SK-MEL-5 (cell line): ENCODE measurements around the gene OR2T8. TPM values are rescaled to one million over a fixed set of nuclear protein-coding genes. Genes with fewer than 3 reads are reported as not detected.
"Not testable (repeated sequence)": the region's sequence is repeated elsewhere in the genome, so short reads cannot be mapped to it uniquely, and the experiment has no call there.

Experiments used
- DNase-seq: peaks from one replicate; pipeline ENCODE4 v3.0.0-alpha.2; 2016; ENCODE audit warnings: low read depth, low spot score
- in situ Hi-C: cut with HindIII; loops from 2 replicates; pipeline ENCODE4 v1.10.0; 2016; ENCODE audit warnings: low sequenced_read_pairs, high pct_unique_total_duplicates, low pct_unique_long_range_greater_than_20kb
- total RNA-seq: library from RNA; depleted of rRNA; stranded (reverse); fragments of >200 nt; shearing (Covaris generic); gene quantifications from 2 replicates; pipeline ENCODE4 v1.2.3, GENCODE V29; 2014; rRNA removed

The OR2T8 gene
- total RNA-seq, 1 experiment from 2014 or later = not detected

DNA sequence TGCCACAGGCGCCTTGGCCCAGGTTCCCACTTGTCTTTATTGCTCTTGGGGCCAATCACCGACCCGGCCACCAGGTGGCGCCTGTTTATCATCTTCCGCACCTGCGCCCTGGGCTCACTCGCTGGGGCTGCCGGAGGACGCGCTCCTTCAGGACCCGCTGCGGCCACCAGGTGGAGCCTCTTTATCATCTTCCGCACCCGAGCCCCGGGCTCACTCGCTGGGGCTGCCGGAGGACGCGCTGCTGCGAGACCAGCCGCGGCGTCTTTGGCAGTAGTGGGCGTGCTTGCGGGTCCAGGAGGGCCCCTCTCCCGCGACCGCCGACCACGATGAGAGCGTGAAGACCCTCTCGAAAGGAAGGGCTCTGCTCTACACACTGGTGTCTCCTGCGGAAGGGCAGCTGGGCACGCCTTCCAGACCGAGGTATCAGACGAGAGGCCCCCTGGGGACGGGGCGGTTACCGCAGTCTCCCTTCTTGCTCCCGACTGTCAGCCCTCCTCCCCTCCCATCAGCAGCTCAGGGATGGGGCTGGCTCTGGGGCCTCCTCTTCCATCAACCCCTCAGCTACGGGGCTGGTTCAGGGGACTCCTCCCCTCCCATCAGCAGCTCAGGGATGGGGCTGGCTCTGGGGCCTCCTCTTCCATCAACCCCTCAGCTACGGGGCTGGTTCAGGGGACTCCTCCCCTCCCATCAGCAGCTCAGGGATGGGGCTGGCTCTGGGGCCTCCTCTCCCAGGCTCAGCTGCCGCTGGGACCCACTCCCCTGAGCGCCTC, 17.1 kb downstream of the OR2T8 start:
- in situ Hi-C loops = not testable (repeated sequence)
- DNase-seq = peak; percentile 93

DNA sequence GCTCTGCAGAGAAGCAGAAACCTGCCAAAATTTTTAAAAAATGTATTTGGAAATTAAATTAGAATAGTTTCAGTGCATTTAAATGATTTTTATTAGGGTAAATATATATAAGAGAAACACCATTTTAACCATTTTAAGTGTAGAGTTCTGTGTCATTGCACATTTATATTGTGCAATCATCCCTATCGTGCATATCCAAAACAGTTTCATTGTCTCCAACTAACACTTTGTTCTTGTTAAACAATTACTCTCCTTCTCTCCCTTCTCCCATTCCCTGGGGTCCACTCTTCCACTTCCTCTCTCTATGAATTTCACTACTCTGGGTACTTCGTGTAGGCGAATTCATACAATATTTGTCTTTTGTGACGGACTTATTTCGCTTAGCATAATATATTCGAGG, 22.6 kb downstream of the OR2T8 start:
- in situ Hi-C loops = no loop called here
- peak; percentile 9 for DNase-seq

DNA sequence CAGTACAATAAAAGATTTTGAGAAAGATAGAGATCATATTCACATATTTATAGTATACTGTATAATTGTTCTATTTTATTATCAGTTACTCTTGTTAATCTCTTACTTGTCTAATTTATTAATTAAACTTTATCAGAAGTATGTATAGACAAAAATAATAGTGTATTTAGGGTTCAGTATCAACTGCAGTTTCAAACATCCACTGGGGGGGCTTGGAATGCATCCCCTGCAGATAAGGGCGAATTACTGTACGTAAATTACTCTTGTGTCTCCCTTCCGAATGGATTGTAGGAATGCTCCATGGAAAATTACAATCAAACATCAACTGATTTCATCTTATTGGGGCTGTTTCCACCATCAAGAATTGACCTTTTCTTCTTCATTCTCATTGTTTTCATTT, 28.5 kb downstream of the OR2T8 start, which contains the start of gene OR2L8:
TSS of gene OR2L8 (plus strand) at position 301 of the 400 bp plus-strand sequence. CDS start at position 301, 0 bp downstream.
- DNase-seq = no peak
- in situ Hi-C loops = no loop called here

DNA sequence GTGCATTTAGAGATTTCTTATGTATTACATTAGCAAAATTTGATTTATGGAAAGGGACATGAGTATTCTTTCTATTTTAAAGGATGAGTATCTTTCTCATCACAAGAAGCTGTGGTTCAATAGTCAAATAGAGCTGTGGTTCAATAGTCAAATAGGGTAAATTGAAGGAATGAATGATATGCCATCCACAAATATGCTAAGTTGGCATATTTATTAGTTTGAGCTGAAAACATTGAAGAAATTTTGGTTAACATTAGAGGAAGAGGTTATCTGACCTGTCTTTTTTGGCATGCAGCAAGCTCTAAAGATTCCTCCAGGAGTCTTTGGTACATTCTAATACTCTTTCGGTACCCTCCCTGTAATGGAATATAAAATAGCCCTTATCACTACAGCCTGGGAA, 33.4 kb downstream of the OR2T8 start:
- in situ Hi-C loops = no loop called here

GRCh38 chr1:247961791-247962190, 41.7 kb downstream of the OR2T8 start:
- DNase-seq = no peak

More for the DNA sequence above, 33.4 kb downstream of the OR2T8 start:
- no peak for DNase-seq

GRCh38 chr1:247962911-247963588, 43.0 kb downstream of the OR2T8 start:
- peak; percentile 55 for DNase-seq
- in situ Hi-C loops = no loop called here

More at GRCh38 chr1:247961791-247962190, 41.7 kb downstream of the OR2T8 start:
- in situ Hi-C loops = no loop called here

DNA sequence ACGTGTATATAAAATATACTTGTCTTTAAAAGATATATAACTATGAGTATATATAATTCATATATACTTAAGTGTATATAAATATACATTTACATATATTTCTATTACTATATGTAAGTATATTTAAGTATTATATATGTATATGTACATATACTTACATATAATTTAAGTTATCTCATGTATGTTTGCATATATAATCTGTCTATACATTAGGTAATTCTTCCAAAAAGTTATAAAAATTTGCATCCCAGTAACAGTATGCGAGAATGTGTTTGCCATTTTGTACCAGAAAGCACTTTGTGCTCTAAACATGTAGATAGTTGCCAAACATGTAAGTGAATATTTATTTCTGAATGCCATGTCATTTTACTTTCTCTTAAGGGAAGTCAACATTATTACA, 44.9 kb downstream of the OR2T8 start, which contains the start of gene OR2AK2:
TSS of gene OR2AK2 (plus strand) at position 301 of the 400 bp plus-strand sequence. CDS start 144 bp downstream, outside the sequence.
- in situ Hi-C loops = no loop called here
- DNase-seq = no peak

GRCh38 chr1:247966532-247967204, 46.6 kb downstream of the OR2T8 start:
- in situ Hi-C loops = no loop called here
- DNase-seq = no peak

Other genes starting within 250 kb of the OR2T8 start
- not detected in 2 replicates for gene OR13G1, start 240.5 kb upstream of the OR2T8 start, total RNA-seq
- not detected in 2 replicates for gene OR6F1, start 203.6 kb upstream of the OR2T8 start, total RNA-seq
- gene OR14K1, start 181.6 kb upstream of the OR2T8 start, total RNA-seq = not detected in 2 replicates
- not detected in 2 replicates for gene OR14A2, start 172.1 kb upstream of the OR2T8 start, total RNA-seq
- gene OR1C1, start 159.7 kb upstream of the OR2T8 start, total RNA-seq = not detected in 2 replicates
- gene OR14A16, start 96.1 kb upstream of the OR2T8 start, total RNA-seq = not detected in 2 replicates
- gene OR11L1, start 78.4 kb upstream of the OR2T8 start, total RNA-seq = not detected in 2 replicates
- 0.13 and 0.16 TPM in 2 replicates for gene TRIM58, start 63.1 kb upstream of the OR2T8 start, total RNA-seq
- gene OR2W3, start 24.7 kb upstream of the OR2T8 start, total RNA-seq = not detected in 2 replicates
- gene OR2AJ1, start 4.6 kb downstream of the OR2T8 start, total RNA-seq = not detected in 2 replicates
- gene OR2L8, start 28.6 kb downstream of the OR2T8 start, total RNA-seq = not detected in 2 replicates
- gene OR2AK2, start 45.0 kb downstream of the OR2T8 start, total RNA-seq = not detected in 2 replicates
- not detected in 2 replicates for gene OR2L5, start 93.4 kb downstream of the OR2T8 start, total RNA-seq
- gene OR2L2, start 109.8 kb downstream of the OR2T8 start, total RNA-seq = not detected in 2 replicates
- gene OR2L3, start 126.6 kb downstream of the OR2T8 start, total RNA-seq = not detected in 2 replicates
- not detected in 2 replicates for gene OR2L13, start 174.9 kb downstream of the OR2T8 start, total RNA-seq
- not detected in 2 replicates for gene OR2M5, start 224.9 kb downstream of the OR2T8 start, total RNA-seq